ENCODE data around the gene GDF9. TPM values are rescaled to one million over a fixed set of nuclear protein-coding genes. Genes with fewer than 3 reads are reported as not detected.

Gene GDF9
- total RNA-seq, 1 experiment from 2014 or later = 0.49 TPM

- Histone ChIP-seq H3K36me3 (ENCODE audit: control insufficient read depth in 1 of 2, insufficient read depth in 2 of 2, low read length in 2 of 2) (peaks cover 4 to 15% of the 10 kb centered on the region in 2 experiments; a peak in 2 of 4 replicates), H3K79me2 (ENCODE audit: insufficient read depth, low read length) (peaks cover 26% of the 10 kb centered on the region), H2AFZ (ENCODE audit: low read depth, low read length, poor library complexity, severe bottlenecking) (no peak overlapping the region), H3K4me3 (replicated peaks in 1 of 2; ENCODE audit: low read depth in 1 of 2, low read length in 2 of 2) (no peak overlapping the region), H3K4me1 (ENCODE audit: control insufficient read depth in 1 of 2, insufficient read depth in 2 of 2, low read length in 2 of 2) (peaks cover 4 to 17% of the 10 kb centered on the region in 2 experiments), H3K4me2 (ENCODE audit: low read length) (no peak overlapping the region), H3K9me3 (ENCODE audit: control insufficient read depth in 1 of 2, insufficient read depth in 1 of 2, low read depth in 1 of 2, low read length in 2 of 2) (no peaks in the 10 kb centered on the region), H3K27me3 (ENCODE audit: insufficient read depth, low read length) (no peaks in the 10 kb centered on the region), H3K27ac (ENCODE audit: low read depth, low read length) (no peak overlapping the region), H4K20me1 (ENCODE audit: insufficient read depth) (no peaks in the 10 kb centered on the region), H3K9me2 (ENCODE audit: insufficient read depth) (no peaks in the 10 kb centered on the region), H3K9ac (ENCODE audit: low read length) (no peak overlapping the region)
- ChIA-PET RAD21 (ENCODE audit: low non-redundant PET in 1 of 2, low total read pairs in 2 of 2, uncharacterized antibody in 2 of 2, unreplicated experiment in 2 of 2) (no interaction called here), POLR2A (no interaction called here), CTCF (interaction anchor here (1.5 kb wide), 1 partner anchor 15 kb away, joined by 5 read pairs; no protein-coding TSS in a partner anchor)
- intact Hi-C loops (cut with micrococcal nuclease) = no loop called here
- no peak for DNase-seq (ENCODE audit: low read depth, low spot score)
- TF ChIP-seq JUND (IDR thresholded peaks at IDR 0.05) (no peak), EGR1 (IDR thresholded peaks at IDR 0.05; ENCODE audit: low read depth) (no peak), EZH2phosphoT487 (IDR thresholded peaks at IDR 0.05; ENCODE audit: borderline replicate concordance) (no peak), SIN3A (IDR thresholded peaks at IDR 0.05; ENCODE audit: low read depth) (no peak), ELF1 (IDR thresholded peaks at IDR 0.05; ENCODE audit: borderline replicate concordance, low read depth) (no peak), RAD21 (IDR thresholded peaks at IDR 0.05; ENCODE audit: low read depth) (no peak), CEBPB (IDR thresholded peaks at IDR 0.05; ENCODE audit: low read depth) (no peak), SRF (IDR thresholded peaks at IDR 0.05; ENCODE audit: low read depth) (no peak), ZNF274 (IDR thresholded peaks at IDR 0.05; ENCODE audit: low read depth, low read length) (no peak), POLR2AphosphoS5 (IDR thresholded peaks at IDR 0.05; ENCODE audit: low read depth, low read length) (no peak), FOSL1 (IDR thresholded peaks at IDR 0.05; ENCODE audit: low read depth) (no peak), TCF7L2 (IDR thresholded peaks at IDR 0.05; ENCODE audit: borderline replicate concordance, extremely low read depth, insufficient read depth, insufficient read length) (no peak)
- TF ChIP-seq, protein P1, sequence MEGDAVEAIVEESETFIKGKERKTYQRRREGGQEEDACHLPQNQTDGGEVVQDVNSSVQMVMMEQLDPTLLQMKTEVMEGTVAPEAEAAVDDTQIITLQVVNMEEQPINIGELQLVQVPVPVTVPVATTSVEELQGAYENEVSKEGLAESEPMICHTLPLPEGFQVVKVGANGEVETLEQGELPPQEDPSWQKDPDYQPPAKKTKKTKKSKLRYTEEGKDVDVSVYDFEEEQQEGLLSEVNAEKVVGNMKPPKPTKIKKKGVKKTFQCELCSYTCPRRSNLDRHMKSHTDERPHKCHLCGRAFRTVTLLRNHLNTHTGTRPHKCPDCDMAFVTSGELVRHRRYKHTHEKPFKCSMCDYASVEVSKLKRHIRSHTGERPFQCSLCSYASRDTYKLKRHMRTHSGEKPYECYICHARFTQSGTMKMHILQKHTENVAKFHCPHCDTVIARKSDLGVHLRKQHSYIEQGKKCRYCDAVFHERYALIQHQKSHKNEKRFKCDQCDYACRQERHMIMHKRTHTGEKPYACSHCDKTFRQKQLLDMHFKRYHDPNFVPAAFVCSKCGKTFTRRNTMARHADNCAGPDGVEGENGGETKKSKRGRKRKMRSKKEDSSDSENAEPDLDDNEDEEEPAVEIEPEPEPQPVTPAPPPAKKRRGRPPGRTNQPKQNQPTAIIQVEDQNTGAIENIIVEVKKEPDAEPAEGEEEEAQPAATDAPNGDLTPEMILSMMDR (IDR thresholded peaks at IDR 0.05 in 2 of 3, conservative IDR thresholded peaks at IDR 0.05 in 1 of 3; ENCODE audit: borderline replicate concordance in 1 of 3, insufficient read depth in 1 of 3, low read depth in 2 of 3, low read length in 2 of 3) = no peak
- TF ChIP-seq, protein P2, sequence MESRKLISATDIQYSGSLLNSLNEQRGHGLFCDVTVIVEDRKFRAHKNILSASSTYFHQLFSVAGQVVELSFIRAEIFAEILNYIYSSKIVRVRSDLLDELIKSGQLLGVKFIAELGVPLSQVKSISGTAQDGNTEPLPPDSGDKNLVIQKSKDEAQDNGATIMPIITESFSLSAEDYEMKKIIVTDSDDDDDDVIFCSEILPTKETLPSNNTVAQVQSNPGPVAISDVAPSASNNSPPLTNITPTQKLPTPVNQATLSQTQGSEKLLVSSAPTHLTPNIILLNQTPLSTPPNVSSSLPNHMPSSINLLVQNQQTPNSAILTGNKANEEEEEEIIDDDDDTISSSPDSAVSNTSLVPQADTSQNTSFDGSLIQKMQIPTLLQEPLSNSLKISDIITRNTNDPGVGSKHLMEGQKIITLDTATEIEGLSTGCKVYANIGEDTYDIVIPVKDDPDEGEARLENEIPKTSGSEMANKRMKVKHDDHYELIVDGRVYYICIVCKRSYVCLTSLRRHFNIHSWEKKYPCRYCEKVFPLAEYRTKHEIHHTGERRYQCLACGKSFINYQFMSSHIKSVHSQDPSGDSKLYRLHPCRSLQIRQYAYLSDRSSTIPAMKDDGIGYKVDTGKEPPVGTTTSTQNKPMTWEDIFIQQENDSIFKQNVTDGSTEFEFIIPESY (IDR thresholded peaks at IDR 0.05; ENCODE audit: extremely low read depth, insufficient replicate concordance, low read length) = no peak
- TF ChIP-seq, protein P3, sequence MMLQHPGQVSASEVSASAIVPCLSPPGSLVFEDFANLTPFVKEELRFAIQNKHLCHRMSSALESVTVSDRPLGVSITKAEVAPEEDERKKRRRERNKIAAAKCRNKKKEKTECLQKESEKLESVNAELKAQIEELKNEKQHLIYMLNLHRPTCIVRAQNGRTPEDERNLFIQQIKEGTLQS (IDR thresholded peaks at IDR 0.05) = no peak
- TF ChIP-seq, protein P4, sequence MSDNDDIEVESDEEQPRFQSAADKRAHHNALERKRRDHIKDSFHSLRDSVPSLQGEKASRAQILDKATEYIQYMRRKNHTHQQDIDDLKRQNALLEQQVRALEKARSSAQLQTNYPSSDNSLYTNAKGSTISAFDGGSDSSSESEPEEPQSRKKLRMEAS (IDR thresholded peaks at IDR 0.05) = no peak
- no TSS peak for BruUV-seq (replicated peaks)
- no peak for ATAC-seq
Observed at GRCh38 chr5:132868754-132869153, 2.5 kb upstream of the GDF9 start.

Measured in HCT116 (cell line).